Small intestine (tissue), 7 donors: ENCODE results near the gene TAX1BP3. TPM values are rescaled to one million over a fixed set of nuclear protein-coding genes. Genes with fewer than 3 reads are reported as not detected.

Source experiments
- DNase-seq, 2 donors: peaks; one replicate each; pipeline versions ENCODE4 v3.0.0 to v3.0.0-alpha.2; 2013
- FAIRE-seq: peaks from 2 replicates; lab custom pipeline; 2012; peaks lifted over from hg19 to GRCh38; lab: Jason Lieb, UNC
- H3K27ac ChIP-seq, 3 donors: one replicate each; pipeline ENCODE4 v1.5.1; 2013; ENCODE audit warnings: low read length in 2 of 3, mild to moderate bottlenecking in 2 of 3, control low read depth in 1 of 3, inconsistent platforms in 1 of 3, low read depth in 1 of 3, moderate library complexity in 1 of 3
- H3K27me3 ChIP-seq, 3 donors: one replicate each; pipeline ENCODE4 v1.6.1; 2013; ENCODE audit warnings: low read length in 3 of 3, inconsistent platforms in 1 of 3; ENCODE audit not compliant: control insufficient read depth in 3 of 3, insufficient read depth in 3 of 3
- H3K36me3 ChIP-seq, 3 donors: one replicate each; pipeline ENCODE4 v1.6.1; 2013; ENCODE audit warnings: low read length in 3 of 3, inconsistent platforms in 1 of 3, low read depth in 1 of 3, mild to moderate bottlenecking in 1 of 3, moderate library complexity in 1 of 3; ENCODE audit not compliant: control insufficient read depth in 3 of 3, insufficient read depth in 2 of 3
- H3K4me1 ChIP-seq, 3 donors: one replicate each; pipeline ENCODE4 v1.6.1; 2013; ENCODE audit warnings: low read length in 2 of 3, inconsistent platforms in 1 of 3, low read depth in 1 of 3, mild to moderate bottlenecking in 1 of 3, moderate library complexity in 1 of 3; ENCODE audit not compliant: control insufficient read depth in 3 of 3, insufficient read depth in 2 of 3
- H3K4me3 ChIP-seq, 3 donors: one replicate each; pipeline ENCODE4 v1.5.1; 2013; ENCODE audit warnings: low read length in 3 of 3, control low read depth in 1 of 3, inconsistent platforms in 1 of 3, low read depth in 1 of 3, mild to moderate bottlenecking in 1 of 3, moderate library complexity in 1 of 3
- H3K9me3 ChIP-seq, 2 donors: one replicate each; pipeline ENCODE4 v1.6.1; 2013; ENCODE audit warnings: low read depth in 1 of 2, low read length in 1 of 2; ENCODE audit not compliant: control insufficient read depth in 2 of 2, insufficient read depth in 1 of 2
- WGBS, 3 donors: extraction: QIAGEN DNeasy Blood & Tissue Kit; methylation state at CpG; one replicate each; pipeline ENCODE4 v1.1.7; 2013; 5-methylcytosine and 5-hydroxymethylcytosine counted together
- polyA plus RNA-seq, 4 donors: library from polyadenylated mRNA; stranded (reverse) in 3 of 4; unstranded in 1 of 4; fragments of 200-250 nt in 3 of 4; fragments of 120-200 nt in 1 of 4; gene quantifications; one replicate each; pipeline versions ENCODE4 v1.2.1 to v1.2.3, GENCODE V29; 2013
- donor health status: healthy with polysubstance abuse.
- donor health status: control.
- donor health status: control.
- donor health status: Bipolar disorder and iron deficiency.
- donor health status: healthy.

Gene TAX1BP3
- polyA plus RNA-seq, 4 donors = 102 to 442 (median 235) TPM

- Histone ChIP-seq H3K4me1 (no peaks in the 10 kb centered on the region), H3K27ac (no peak overlapping the region), H3K4me3 (no peak overlapping the region), H3K36me3 (peaks cover 21 to 69% (median 37%) of the 10 kb centered on the region in 3 donors), H3K27me3 (no peaks in the 10 kb centered on the region), H3K9me3 (peaks cover 0 to 12% of the 10 kb centered on the region in 2 donors)
- DNase-seq (no peak), FAIRE-seq (no peak)
- WGBS, 3 donors = 94 to 98% (median 96%) methylated on average over 8 of the region's 8 CpGs
These were observed 47.1 kb downstream of the TAX1BP3 start for GRCh38 chr17:3621146-3621720.

DNA sequence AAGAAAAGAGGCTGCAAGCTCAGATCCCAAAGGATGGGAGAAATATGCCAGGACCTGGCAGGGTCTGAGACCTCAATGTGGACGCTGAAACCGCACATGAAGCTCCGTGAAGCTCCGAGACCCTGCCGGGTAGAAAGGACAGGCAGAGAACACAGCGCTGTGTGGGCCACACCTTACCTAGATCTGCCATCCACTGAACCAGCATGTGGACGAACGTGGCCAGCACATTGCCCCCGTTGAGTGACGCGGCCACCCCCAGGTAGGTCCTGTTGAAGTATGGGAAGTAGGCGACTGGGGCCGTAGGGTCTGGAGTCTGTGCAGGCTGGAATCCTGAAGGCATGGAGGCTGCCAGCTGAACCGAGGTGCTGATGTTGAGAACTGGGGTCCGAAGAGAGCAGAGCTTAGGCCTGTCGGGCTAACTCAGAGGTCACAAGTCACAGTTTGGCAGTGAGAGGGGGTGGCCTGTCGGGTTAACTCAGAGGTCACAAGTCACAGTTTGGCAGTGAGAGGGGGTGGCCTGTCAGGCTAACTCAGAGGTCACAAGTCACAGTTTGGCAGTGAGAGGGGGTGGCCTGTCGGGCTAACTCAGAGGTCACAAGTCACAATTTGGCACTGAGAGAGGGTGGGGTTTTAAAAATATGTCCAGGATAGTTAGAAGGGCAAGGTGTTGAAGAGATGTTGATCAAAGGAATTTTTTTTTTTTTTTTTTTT lies 53.1 kb downstream of the TAX1BP3 start:
- no peak overlapping the region for H3K4me3 ChIP-seq
- no peaks in the 10 kb centered on the region for H3K4me1 ChIP-seq
- H3K27ac ChIP-seq = no peak overlapping the region
- WGBS, 3 donors = 96 to 98% (median 97%) methylated on average over 18 of the region's 18 CpGs
- H3K9me3 ChIP-seq = peaks cover 0 to 12% of the 10 kb centered on the region in 2 donors
- no peak for FAIRE-seq
- H3K36me3 ChIP-seq = peaks cover 16 to 76% (median 34%) of the 10 kb centered on the region in 3 donors
- no peaks in the 10 kb centered on the region for H3K27me3 ChIP-seq
- no peak for DNase-seq

DNA sequence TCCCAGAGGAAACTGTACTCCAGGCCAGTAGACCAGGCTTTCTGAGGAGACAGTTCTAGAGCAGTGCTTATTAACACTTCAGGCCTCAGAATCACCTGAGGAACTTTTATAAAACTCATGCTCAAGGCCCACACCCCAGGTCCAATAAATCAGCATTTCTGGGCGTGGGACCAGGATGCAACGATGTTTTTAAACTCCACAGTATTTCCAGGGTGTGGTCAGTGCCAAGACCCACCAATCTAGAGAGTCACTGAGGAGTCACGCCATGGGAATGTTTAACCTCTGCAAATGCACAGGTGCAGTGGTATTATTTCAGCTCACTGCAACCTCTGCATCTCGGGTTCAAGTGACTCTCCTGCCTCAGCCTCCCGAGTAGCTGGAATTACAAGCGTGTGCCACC lies 55.3 kb downstream of the TAX1BP3 start:
- H3K36me3 ChIP-seq = peaks cover 14 to 81% (median 34%) of the 10 kb centered on the region in 3 donors
- H3K27ac ChIP-seq = no peak overlapping the region
- H3K4me3 ChIP-seq = no peak overlapping the region
- H3K4me1 ChIP-seq = no peaks in the 10 kb centered on the region
- peaks cover 0 to 4% of the 10 kb centered on the region in 2 donors for H3K9me3 ChIP-seq
- no peak for FAIRE-seq
- DNase-seq = peak in 1 of 2 donors; percentile 52
- 73 to 84% (median 78%) methylated on average over 6 of the region's 6 CpGs for WGBS, 3 donors
- H3K27me3 ChIP-seq = no peaks in the 10 kb centered on the region

Other genes starting within 250 kb of the TAX1BP3 start
- gene OR1E2, start 234.7 kb downstream of the TAX1BP3 start, polyA plus RNA-seq = not detected
- gene SPATA22, start 196.8 kb downstream of the TAX1BP3 start, polyA plus RNA-seq = under 1 TPM in 1 of 4 donors, not detected in 3; 0.12 TPM
- 1 to 10 TPM; 1.9 to 8.1 (median 3.8) TPM for gene ASPA, start 192.6 kb downstream of the TAX1BP3 start, polyA plus RNA-seq
- gene TRPV3, start 110.8 kb downstream of the TAX1BP3 start, polyA plus RNA-seq = 10 to 100 TPM in 1 of 4 donors, 1 to 10 TPM in 3; 1.1 to 20.1 (median 7.4) TPM
- gene TRPV1, start 59.2 kb downstream of the TAX1BP3 start, polyA plus RNA-seq = 10 to 100 TPM in 3 of 4 donors, 1 to 10 TPM in 1; 4.4 to 20.8 (median 13.0) TPM
- 10 to 100 TPM; 12.7 to 21.9 (median 18.1) TPM for gene SHPK, start 32.3 kb downstream of the TAX1BP3 start, polyA plus RNA-seq
- 10 to 100 TPM in 1 of 4 donors, 1 to 10 TPM in 3; 5.4 to 19.7 (median 7.0) TPM for gene CTNS, start 31.8 kb downstream of the TAX1BP3 start, polyA plus RNA-seq
- 10 to 100 TPM; 40.0 to 85.4 (median 71.9) TPM for gene EMC6, start 234 bp upstream of the TAX1BP3 start, polyA plus RNA-seq
- 1 to 10 TPM in 2 of 4 donors, under 1 TPM in 2; 0.67 to 5.6 (median 1.9) TPM for gene P2RX5, start 27.6 kb upstream of the TAX1BP3 start, polyA plus RNA-seq
- 1 to 10 TPM in 2 of 4 donors, not detected in 2; 2.6 to 3.6 TPM for gene HASPIN, start 55.3 kb upstream of the TAX1BP3 start, polyA plus RNA-seq
- 10 to 100 TPM; 39.4 to 57.8 (median 45.1) TPM for gene ITGAE, start 132.6 kb upstream of the TAX1BP3 start, polyA plus RNA-seq
- 10 to 100 TPM; 14.9 to 64.3 (median 21.2) TPM for gene NCBP3, start 177.7 kb upstream of the TAX1BP3 start, polyA plus RNA-seq
- gene CAMKK1, start 224.5 kb upstream of the TAX1BP3 start, polyA plus RNA-seq = 10 to 100 TPM in 1 of 4 donors, 1 to 10 TPM in 2, under 1 TPM in 1; 0.22 to 11.2 (median 3.2) TPM
- 10 to 100 TPM in 1 of 4 donors, 1 to 10 TPM in 2, not detected in 1; 2.2 to 53.4 (median 3.2) TPM for gene P2RX1, start 247.9 kb upstream of the TAX1BP3 start, polyA plus RNA-seq